PFSK-1 (cell line): ENCODE data around the gene C16orf54.

Source experiments
- POLR2AphosphoS5 ChIP-seq: IDR thresholded peaks from 2 replicates; pipeline ENCODE4 v1.6.1; 2012; ENCODE audit warnings: low read depth, mild to moderate bottlenecking, control low read depth, low read length, moderate library complexity
- REST ChIP-seq, 2 experiments: IDR thresholded peaks; 2 replicates each; pipeline versions ENCODE4 v1.6.1 to v1.8.0; 2011 to 2012; ENCODE audit warnings: low read depth in 2 of 2, low read length in 2 of 2, control low read depth in 1 of 2, inconsistent platforms in 1 of 2, mild to moderate bottlenecking in 1 of 2, moderate library complexity in 1 of 2; ENCODE audit not compliant: insufficient read depth in 1 of 2
- SIN3A ChIP-seq: IDR thresholded peaks from 2 replicates; pipeline ENCODE4 v1.6.1; 2012; ENCODE audit warnings: mild to moderate bottlenecking, low read length, moderate library complexity, borderline replicate concordance; ENCODE audit not compliant: insufficient read depth
- TAF1 ChIP-seq: IDR thresholded peaks from 2 replicates; pipeline ENCODE4 v1.6.1; 2012; ENCODE audit warnings: low read length, control low read depth, borderline replicate concordance; ENCODE audit not compliant: insufficient read depth

GRCh38 chr16:29784157-29784556 is 38.4 kb upstream of the C16orf54 start:
- TF ChIP-seq POLR2AphosphoS5 (no peak), TAF1 (no peak), REST (IDR thresholded peaks at IDR 0.05; ENCODE audit: insufficient read depth in 1 of 2, low read depth in 2 of 2, low read length in 2 of 2) (no peak), SIN3A (no peak)
